Nucleus accumbens (tissue), 56 donors: ENCODE measurements around the gene ADAM22.

Experiments used
- DNase-seq, 56 donors: peaks; one replicate each; lab custom pipeline; 2025; lab: John Stamatoyannopoulos, UW

ADAM22 gene

GRCh38 chr7:88027724-88028123, 93.7 kb downstream of the ADAM22 start:
- DNase-seq, result no peak

GRCh38 chr7:88034083-88034695, 100.1 kb downstream of the ADAM22 start:
- no peak for DNase-seq

GRCh38 chr7:88037050-88037449, 103.0 kb downstream of the ADAM22 start:
- DNase-seq, result no peak

- no peak for DNase-seq
Observed at GRCh38 chr7:88040694-88041093, 106.6 kb downstream of the ADAM22 start.

- no peak for DNase-seq
Observed at GRCh38 chr7:88041583-88041982, 107.5 kb downstream of the ADAM22 start.

GRCh38 chr7:88042157-88042556, 108.1 kb downstream of the ADAM22 start:
- DNase-seq, result no peak

- DNase-seq, result no peak
Observed at GRCh38 chr7:88042803-88043202, 108.8 kb downstream of the ADAM22 start.

- DNase-seq, result no peak
Observed at GRCh38 chr7:88044069-88044468, 110.0 kb downstream of the ADAM22 start.

- DNase-seq, result no peak
Observed at GRCh38 chr7:88046839-88047573, 113.0 kb downstream of the ADAM22 start.

- no peak for DNase-seq
Observed at GRCh38 chr7:88057655-88058054, 123.6 kb downstream of the ADAM22 start.

GRCh38 chr7:88062238-88062637, 128.2 kb downstream of the ADAM22 start:
- no peak for DNase-seq

- DNase-seq, result no peak
Observed at GRCh38 chr7:88069093-88069492, 135.0 kb downstream of the ADAM22 start.

- no peak for DNase-seq
Observed at GRCh38 chr7:88071994-88072714, 138.1 kb downstream of the ADAM22 start.

- DNase-seq, result no peak
Observed at GRCh38 chr7:88072715-88073055, 138.6 kb downstream of the ADAM22 start.

GRCh38 chr7:88073626-88074025, 139.6 kb downstream of the ADAM22 start:
- DNase-seq, result no peak

- DNase-seq, result no peak
Observed at GRCh38 chr7:88075216-88075615, 141.2 kb downstream of the ADAM22 start.

GRCh38 chr7:88083883-88084282, 149.8 kb downstream of the ADAM22 start:
- DNase-seq, result no peak

GRCh38 chr7:88089561-88089960, 155.5 kb downstream of the ADAM22 start:
- DNase-seq, result peak in 6 of 56 donors; percentile 0 to 32 (median 3)

- no peak for DNase-seq
Observed at GRCh38 chr7:88090240-88090639, 156.2 kb downstream of the ADAM22 start.

- no peak for DNase-seq
Observed at GRCh38 chr7:88090671-88091070, 156.6 kb downstream of the ADAM22 start.

GRCh38 chr7:88091988-88092675, 158.1 kb downstream of the ADAM22 start:
- no peak for DNase-seq
